ENCODE results near the gene SNX1.
"Not testable (repeated sequence)": the region's sequence is repeated elsewhere in the genome, so short reads cannot be mapped to it uniquely, and the experiment has no call there.

The SNX1 gene

DNA sequence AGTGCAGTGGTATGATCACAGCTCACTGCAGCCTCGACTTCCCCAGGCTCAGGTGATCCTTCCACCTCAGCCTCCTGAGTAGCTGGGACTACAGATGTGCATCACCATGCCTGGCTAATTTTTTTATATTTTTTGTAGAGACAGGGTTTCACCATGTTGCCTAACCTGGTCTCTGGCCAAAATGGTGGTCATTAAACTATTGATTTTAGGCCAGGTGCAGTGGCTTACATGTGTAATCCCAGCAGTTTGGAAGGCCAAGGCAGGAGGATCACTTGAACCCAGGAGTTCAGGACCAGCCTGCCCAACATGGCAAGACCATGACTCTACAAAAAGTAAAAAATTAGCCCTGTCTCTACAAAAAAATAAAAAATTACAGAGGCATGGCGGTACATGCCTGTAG, 24.5 kb downstream of the SNX1 start:
- not testable (repeated sequence) for DNase-seq

DNA sequence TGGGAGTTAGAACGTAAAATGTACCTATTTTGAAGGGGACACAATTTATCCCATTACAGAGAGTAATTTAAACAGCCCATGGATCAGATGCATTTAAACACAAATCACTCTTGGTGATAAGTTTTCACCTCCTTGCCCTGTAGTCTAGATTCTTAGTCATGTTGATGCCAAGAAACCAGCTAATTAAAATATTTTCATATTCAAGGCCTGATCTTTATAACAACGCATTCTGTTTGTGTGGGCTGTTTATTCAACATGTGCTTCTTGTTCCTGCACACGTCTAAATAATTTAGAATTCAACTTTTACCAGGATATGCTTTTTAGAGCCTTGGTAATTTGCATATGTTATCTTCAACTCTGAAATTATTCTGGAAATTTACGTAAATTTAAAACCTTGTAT, 25.8 kb downstream of the SNX1 start:
- DNase-seq: no peak

GRCh38 chr15:64122444-64122843, 26.7 kb downstream of the SNX1 start:
- DNase-seq: no peak

DNA sequence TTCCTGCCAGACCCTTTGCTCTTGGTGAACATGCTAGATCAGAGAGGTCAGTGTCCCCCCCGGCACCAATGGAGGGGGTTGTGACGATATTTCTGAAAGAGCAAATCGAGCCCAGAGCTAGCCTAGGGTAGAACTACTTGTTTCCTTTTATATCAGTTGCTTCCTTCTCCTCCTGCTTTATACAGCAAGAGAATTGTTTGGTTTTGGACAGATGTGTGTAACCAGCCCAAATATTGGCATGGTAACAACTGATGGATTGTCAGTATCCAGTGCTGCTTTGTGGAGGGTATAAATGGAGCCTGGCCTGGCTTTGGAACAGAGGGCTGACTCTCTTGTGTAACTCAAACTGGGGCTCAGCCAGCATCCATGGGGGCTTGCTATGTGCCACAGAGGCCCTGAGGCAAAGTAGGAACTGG, 27.2 kb downstream of the SNX1 start:
- no peak for DNase-seq

- no peak for DNase-seq
These were observed 30.2 kb downstream of the SNX1 start for GRCh38 chr15:64125978-64126377.

GRCh38 chr15:64127521-64128270, 31.9 kb downstream of the SNX1 start:
- DNase-seq: no peak

DNA sequence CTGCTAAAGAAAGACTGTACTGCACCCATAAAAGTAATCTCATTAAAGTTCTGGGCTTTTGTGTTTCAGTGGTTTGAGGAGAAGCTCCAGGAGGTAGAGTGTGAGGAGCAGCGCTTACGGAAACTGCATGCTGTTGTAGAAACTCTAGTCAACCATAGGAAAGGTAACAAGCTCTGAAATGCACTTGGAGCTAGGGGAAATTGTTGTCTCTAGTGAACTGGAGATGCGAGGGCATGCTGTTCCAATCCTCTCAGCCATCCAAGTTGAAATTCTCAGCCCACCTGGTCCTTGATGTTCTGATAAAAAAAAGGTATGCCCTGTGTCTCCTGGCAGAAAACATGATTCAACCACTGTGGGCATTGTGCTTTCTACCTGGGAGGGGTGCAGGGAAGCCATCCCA, 34.4 kb downstream of the SNX1 start:
- DNase-seq: no peak

DNA sequence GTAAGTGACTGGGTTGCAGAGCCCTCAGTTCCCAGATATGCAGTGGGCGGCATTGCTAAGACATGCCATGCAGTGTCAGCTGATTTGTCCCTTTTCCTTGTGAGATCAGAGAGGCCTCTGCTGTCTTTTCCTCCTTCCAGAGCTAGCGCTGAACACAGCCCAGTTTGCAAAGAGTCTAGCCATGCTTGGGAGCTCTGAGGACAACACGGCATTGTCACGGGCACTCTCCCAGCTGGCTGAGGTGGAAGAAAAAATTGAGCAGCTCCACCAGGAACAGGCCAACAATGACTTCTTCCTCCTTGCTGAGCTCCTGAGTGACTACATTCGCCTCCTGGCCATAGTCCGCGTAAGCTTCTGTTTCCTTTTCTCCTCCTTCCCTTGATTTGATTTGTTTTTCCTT, 35.8 kb downstream of the SNX1 start:
- DNase-seq: no peak

GRCh38 chr15:64132217-64132616, 36.4 kb downstream of the SNX1 start:
- DNase-seq: no peak

- DNase-seq: no peak
These were observed 38.0 kb downstream of the SNX1 start for GRCh38 chr15:64133623-64134344.

GRCh38 chr15:64134345-64134829, 38.6 kb downstream of the SNX1 start:
- no peak for DNase-seq

- DNase-seq: no peak
These were observed 40.6 kb downstream of the SNX1 start for GRCh38 chr15:64136347-64136746.

- DNase-seq: peak in 1 of 2 donors; percentile 42
These were observed 41.5 kb downstream of the SNX1 start for GRCh38 chr15:64137226-64137833.

GRCh38 chr15:64138331-64138941, 42.7 kb downstream of the SNX1 start:
- no peak for DNase-seq

GRCh38 chr15:64141798-64142512, 46.2 kb downstream of the SNX1 start:
- no peak for DNase-seq

GRCh38 chr15:64143276-64143675, 47.5 kb downstream of the SNX1 start:
- DNase-seq: no peak

- DNase-seq: no peak
These were observed 48.4 kb downstream of the SNX1 start for GRCh38 chr15:64144192-64144564.

DNA sequence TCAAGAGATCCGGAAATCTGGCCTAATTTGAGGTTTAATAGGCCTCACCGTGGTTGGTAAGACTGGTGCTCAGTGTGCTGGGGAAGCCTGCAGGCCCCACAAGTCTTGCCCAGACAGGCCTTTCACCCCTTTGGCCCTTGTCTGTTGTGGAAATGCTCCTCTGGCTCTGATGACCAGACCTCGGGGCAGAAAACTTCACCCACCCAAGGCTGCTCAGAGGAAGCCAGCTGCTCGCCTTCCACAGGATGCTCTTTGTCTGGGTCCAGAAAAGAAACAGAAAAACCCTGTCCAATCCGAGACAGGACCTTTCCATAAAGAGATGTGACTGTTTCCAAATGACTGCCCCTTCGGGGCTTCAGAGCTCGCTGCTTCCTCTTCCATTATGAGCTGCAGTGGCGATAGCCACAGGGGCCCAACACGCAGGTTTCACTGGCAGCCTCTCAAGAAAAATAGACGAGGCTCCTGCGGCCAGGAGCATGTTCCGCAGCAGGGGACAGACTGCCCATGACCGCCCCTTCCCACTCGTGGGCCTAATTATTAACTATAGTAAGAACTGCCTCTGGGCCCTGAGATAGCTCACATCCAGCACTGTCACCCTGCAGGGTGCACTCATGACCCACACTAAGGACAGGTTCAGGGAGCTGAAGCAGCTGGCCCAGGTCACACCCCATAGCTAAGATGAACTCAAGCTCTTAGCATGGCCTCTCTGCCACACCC, 48.9 kb downstream of the SNX1 start:
- no peak for DNase-seq

GRCh38 chr15:64146041-64146440, 50.3 kb downstream of the SNX1 start:
- no peak for DNase-seq

DNA sequence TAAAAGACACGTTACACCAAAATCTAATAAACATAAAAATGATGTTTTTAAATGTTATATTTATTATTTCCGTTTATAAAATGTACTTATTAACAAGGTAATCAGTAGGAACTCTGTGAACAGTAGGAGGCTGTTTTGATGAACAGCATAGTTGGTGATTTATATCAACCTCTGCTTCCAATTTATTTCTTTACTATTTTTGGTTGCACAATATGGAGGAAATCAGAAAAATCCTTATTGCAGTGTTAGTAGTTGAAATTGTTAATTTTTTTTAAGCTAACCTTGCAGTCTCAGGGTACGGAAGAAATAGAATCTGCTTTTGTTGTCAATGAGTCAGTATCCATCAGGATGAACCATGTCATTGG, 50.7 kb downstream of the SNX1 start:
- DNase-seq: no peak

GRCh38 chr15:64146885-64147681, 51.3 kb downstream of the SNX1 start:
- DNase-seq: no peak

All from CD4-positive, alpha-beta T cell treated with Interleukin-1 beta for 1 hour (primary cell).